Transverse colon (tissue), 4 donors: Measurements from ENCODE around the gene TLL2.

Experiments used
- POLR2A ChIP-seq: fragments of 450-650 bp; IDR thresholded peaks from one replicate; pipeline ENCODE4 v1.6.1; 2016; ENCODE audit warnings: antibody characterized with exemption, mild to moderate bottlenecking, moderate library complexity
- POLR2AphosphoS5 ChIP-seq, 3 donors: sonication (generic); formaldehyde crosslinking; IDR thresholded peaks; one replicate each; pipeline ENCODE4 v1.6.1; 2016; ENCODE audit warnings: antibody characterized with exemption in 3 of 3
- TF ChIP-seq, protein P1 (sequence below), 5 experiments: fragments of 200-600 bp in 3 of 5; fragments of 450-650 bp in 2 of 5; sonication (generic) in 3 of 5; IDR thresholded peaks; 1 replicate in 2 of 5; 2 replicates in 3 of 5; pipeline ENCODE4 v1.5.1; 2016 to 2017; ENCODE audit warnings: antibody characterized with exemption in 5 of 5, inconsistent platforms in 3 of 5, mild to moderate bottlenecking in 2 of 5, moderate library complexity in 1 of 5

DNA sequence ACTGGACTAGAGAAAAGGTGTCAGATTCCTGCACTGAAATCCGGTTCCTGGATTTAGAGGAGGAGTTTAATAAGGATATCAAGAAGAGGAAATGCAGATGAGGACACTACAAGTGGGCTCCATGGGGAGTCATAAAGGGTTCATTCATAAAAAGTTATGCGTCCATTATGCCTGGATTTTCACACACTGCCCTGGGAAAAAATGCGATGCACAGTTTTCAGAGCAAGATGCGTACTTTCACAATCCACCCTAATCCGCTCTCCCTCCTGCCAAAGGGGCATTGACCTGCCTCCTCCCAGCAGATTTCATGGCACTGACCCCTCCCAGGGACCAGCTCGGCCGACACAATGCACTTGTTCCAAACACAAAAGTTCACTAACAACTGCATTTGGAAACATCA, 112.7 kb downstream of the TLL2 start:
- TF ChIP-seq, protein P1, sequence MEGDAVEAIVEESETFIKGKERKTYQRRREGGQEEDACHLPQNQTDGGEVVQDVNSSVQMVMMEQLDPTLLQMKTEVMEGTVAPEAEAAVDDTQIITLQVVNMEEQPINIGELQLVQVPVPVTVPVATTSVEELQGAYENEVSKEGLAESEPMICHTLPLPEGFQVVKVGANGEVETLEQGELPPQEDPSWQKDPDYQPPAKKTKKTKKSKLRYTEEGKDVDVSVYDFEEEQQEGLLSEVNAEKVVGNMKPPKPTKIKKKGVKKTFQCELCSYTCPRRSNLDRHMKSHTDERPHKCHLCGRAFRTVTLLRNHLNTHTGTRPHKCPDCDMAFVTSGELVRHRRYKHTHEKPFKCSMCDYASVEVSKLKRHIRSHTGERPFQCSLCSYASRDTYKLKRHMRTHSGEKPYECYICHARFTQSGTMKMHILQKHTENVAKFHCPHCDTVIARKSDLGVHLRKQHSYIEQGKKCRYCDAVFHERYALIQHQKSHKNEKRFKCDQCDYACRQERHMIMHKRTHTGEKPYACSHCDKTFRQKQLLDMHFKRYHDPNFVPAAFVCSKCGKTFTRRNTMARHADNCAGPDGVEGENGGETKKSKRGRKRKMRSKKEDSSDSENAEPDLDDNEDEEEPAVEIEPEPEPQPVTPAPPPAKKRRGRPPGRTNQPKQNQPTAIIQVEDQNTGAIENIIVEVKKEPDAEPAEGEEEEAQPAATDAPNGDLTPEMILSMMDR (IDR thresholded peaks at IDR 0.05) = no peak
- TF ChIP-seq POLR2A = no peak
- TF ChIP-seq POLR2AphosphoS5 (IDR thresholded peaks at IDR 0.05) = no peak
